Stomach (tissue), 9 donors: ENCODE measurements around the gene DRD4. TPM values are rescaled to one million over a fixed set of nuclear protein-coding genes. Genes with fewer than 3 reads are reported as not detected.

ENCODE experiments used
- DNase-seq, 2 donors: peaks; one replicate each; pipeline versions ENCODE4 v3.0.0 to v3.0.0-alpha.2; 2013 to 2019
- H3K27ac ChIP-seq, 5 donors: fragments of 200-600 bp in 4 of 5; sonication (generic) in 4 of 5; one replicate each; pipeline ENCODE4 v1.5.1; 2013 to 2019; ENCODE audit warnings: mild to moderate bottlenecking in 1 of 5, moderate library complexity in 1 of 5
- H3K27me3 ChIP-seq, 3 donors: fragments of 200-600 bp; sonication (generic); one replicate each; pipeline ENCODE4 v1.5.1; 2017 to 2019; ENCODE audit warnings: mixed run types in 1 of 3
- H3K36me3 ChIP-seq, 4 donors: fragments of 200-600 bp; sonication (generic); 1 replicate in 3 of 4; 2 replicates in 1 of 4; pipeline ENCODE4 v1.5.1; 2016 to 2019
- H3K4me1 ChIP-seq, 4 donors: fragments of 200-600 bp; sonication (generic); one replicate each; pipeline ENCODE4 v1.5.1; 2016 to 2019
- H3K4me3 ChIP-seq, 4 donors: fragments of 200-600 bp; sonication (generic) in 3 of 4; one replicate each; pipeline ENCODE4 v1.5.1; 2016 to 2019; ENCODE audit warnings: mild to moderate bottlenecking in 1 of 4
- H3K9me3 ChIP-seq, 4 donors: fragments of 200-600 bp; sonication (generic); one replicate each; pipeline ENCODE4 v1.5.1; 2016 to 2019
- EP300 ChIP-seq: sonication (generic); formaldehyde crosslinking; IDR thresholded peaks from one replicate; pipeline ENCODE4 v1.6.1; 2017; ENCODE audit warnings: antibody characterized with exemption
- POLR2A ChIP-seq, 4 donors: fragments of 450-650 bp; IDR thresholded peaks; one replicate each; pipeline ENCODE4 v1.6.1; 2016; ENCODE audit warnings: antibody characterized with exemption in 4 of 4, control low read depth in 2 of 4, mild to moderate bottlenecking in 1 of 4, moderate library complexity in 1 of 4
- POLR2AphosphoS5 ChIP-seq, 3 donors: sonication (generic); formaldehyde crosslinking; IDR thresholded peaks; one replicate each; pipeline ENCODE4 v1.6.1; 2016; ENCODE audit warnings: antibody characterized with exemption in 3 of 3
- WGBS, 5 donors: extraction: QIAGEN DNeasy Blood & Tissue Kit in 3 of 5; methylation state at CpG; one replicate each; pipeline versions ENCODE4 v1.1.5 to v1.1.7; 2013 to 2018; 5-methylcytosine and 5-hydroxymethylcytosine counted together
- intact Hi-C: fragments of 100-400 bp; cut with DNase I; formaldehyde crosslinking; loops from one replicate; pipeline ENCODE4 v1.15.1; 2023; ENCODE audit warnings: low total_unique reads
- polyA plus RNA-seq, 3 donors: library from polyadenylated mRNA; stranded (reverse); fragments of 200-250 nt; gene quantifications; one replicate each; pipeline ENCODE4 v1.2.3, GENCODE V29; 2013
- total RNA-seq, 5 donors: library from RNA; depleted of rRNA; stranded (reverse); fragments of >200 nt; gene quantifications; one replicate each; pipeline versions ENCODE4 v1.1.0 to v1.2.3, GENCODE V29; 2014 to 2016
- TF ChIP-seq, protein P1 (sequence below), 7 experiments: fragments of 450-650 bp in 4 of 7; fragments of 200-600 bp in 3 of 7; sonication (generic) in 3 of 7; IDR thresholded peaks; one replicate each; pipeline ENCODE4 v1.5.1; 2016 to 2019; ENCODE audit warnings: antibody characterized with exemption in 7 of 7, control low read depth in 2 of 7, mild to moderate bottlenecking in 1 of 7
- donor health status: healthy with polysubstance abuse.
- donor health status: Bipolar disorder and iron deficiency.
- donor health status: healthy.

Gene DRD4
- total and polyA plus RNA-seq, 8 donors = 0.19 to 1.7 (median 0.50) TPM; not detected in 5

- no peaks in the 10 kb centered on the region for H3K9me3 ChIP-seq
- H3K4me3 ChIP-seq = no peak overlapping the region
- TF ChIP-seq POLR2A (IDR thresholded peaks at IDR 0.05) (no peak), EP300 (no peak), POLR2AphosphoS5 (IDR thresholded peaks at IDR 0.05) (no peak)
- TF ChIP-seq, protein P1, sequence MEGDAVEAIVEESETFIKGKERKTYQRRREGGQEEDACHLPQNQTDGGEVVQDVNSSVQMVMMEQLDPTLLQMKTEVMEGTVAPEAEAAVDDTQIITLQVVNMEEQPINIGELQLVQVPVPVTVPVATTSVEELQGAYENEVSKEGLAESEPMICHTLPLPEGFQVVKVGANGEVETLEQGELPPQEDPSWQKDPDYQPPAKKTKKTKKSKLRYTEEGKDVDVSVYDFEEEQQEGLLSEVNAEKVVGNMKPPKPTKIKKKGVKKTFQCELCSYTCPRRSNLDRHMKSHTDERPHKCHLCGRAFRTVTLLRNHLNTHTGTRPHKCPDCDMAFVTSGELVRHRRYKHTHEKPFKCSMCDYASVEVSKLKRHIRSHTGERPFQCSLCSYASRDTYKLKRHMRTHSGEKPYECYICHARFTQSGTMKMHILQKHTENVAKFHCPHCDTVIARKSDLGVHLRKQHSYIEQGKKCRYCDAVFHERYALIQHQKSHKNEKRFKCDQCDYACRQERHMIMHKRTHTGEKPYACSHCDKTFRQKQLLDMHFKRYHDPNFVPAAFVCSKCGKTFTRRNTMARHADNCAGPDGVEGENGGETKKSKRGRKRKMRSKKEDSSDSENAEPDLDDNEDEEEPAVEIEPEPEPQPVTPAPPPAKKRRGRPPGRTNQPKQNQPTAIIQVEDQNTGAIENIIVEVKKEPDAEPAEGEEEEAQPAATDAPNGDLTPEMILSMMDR (IDR thresholded peaks at IDR 0.05) = no peak
- peaks cover 0 to 16% (median 1%) of the 10 kb centered on the region in 3 donors for H3K27me3 ChIP-seq
- intact Hi-C loops = no loop called here
- no peak for DNase-seq
- H3K27ac ChIP-seq = no peak overlapping the region
- H3K36me3 ChIP-seq = peaks cover 4 to 34% (median 18%) of the 10 kb centered on the region in 4 donors
- 80 to 96% (median 95%) methylated on average over 1 to 22 of the region's 22 CpGs for WGBS, 5 donors
- peaks cover 19 to 39% (median 25%) of the 10 kb centered on the region in 4 donors for H3K4me1 ChIP-seq
Observed at GRCh38 chr11:619628-620050, 17.4 kb upstream of the DRD4 start.

GRCh38 chr11:620201-620600, 16.9 kb upstream of the DRD4 start:
- Histone ChIP-seq H3K27ac (no peak overlapping the region), H3K4me3 (no peak overlapping the region), H3K4me1 (peaks cover 17 to 39% (median 25%) of the 10 kb centered on the region in 4 donors), H3K27me3 (peaks cover 0 to 22% (median 7%) of the 10 kb centered on the region in 3 donors), H3K36me3 (peaks cover 4 to 34% (median 16%) of the 10 kb centered on the region in 4 donors), H3K9me3 (no peaks in the 10 kb centered on the region)
- WGBS, 5 donors = 92 to 95% (median 94%) methylated on average over 7 to 13 of the region's 13 CpGs
- TF ChIP-seq EP300 (no peak), POLR2A (IDR thresholded peaks at IDR 0.05) (no peak), POLR2AphosphoS5 (IDR thresholded peaks at IDR 0.05) (no peak)
- TF ChIP-seq, protein P1 (IDR thresholded peaks at IDR 0.05) = no peak
- no peak for DNase-seq
- intact Hi-C loops = no loop called here

DNA sequence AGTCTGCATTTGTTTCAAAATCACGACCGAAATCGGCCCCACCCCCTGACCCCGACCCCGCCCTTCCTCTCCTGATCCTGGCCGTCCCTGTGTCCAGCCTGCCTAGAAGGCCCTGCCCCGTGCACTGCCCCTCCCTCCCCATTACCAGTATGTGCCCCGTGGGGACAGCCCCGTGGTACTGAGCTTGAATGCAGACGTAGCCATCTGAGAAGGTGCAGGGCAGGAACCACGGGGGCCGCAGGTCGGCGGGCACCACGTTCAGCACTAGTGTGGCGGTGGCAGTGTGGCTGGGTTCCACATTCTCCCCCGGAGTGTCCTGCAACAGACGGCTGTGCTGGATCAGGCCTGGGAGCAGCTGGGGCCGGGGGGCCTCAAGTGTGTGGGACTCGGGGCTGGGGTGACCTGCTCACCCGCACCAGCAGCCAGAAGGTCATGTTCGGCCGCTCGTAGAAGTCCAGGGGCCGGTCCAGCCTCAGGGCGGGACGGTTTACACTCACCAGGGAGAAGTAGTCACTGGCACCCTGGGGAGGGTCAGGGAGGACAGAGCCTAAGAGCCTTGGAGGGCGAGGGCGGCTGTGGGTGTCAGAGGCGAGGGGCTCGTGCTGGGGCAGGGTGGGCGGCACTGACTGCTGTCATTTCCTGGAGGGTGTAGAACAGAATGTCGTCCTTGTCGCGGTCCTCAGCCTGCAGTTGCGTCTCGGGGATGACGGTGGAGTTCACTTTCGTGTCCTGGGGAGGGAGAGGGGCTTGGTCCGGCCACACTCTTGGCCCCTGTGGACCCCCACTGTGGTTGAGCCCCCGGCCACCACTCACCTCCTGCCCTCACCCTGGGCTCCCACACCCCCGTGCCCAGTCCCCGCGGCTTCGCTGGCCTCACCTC, 15.9 kb upstream of the DRD4 start:
- intact Hi-C loops = no loop called here
- peaks cover 19 to 42% (median 27%) of the 10 kb centered on the region in 4 donors for H3K4me1 ChIP-seq
- H3K36me3 ChIP-seq = peaks cover 4 to 34% (median 16%) of the 10 kb centered on the region in 4 donors
- H3K27me3 ChIP-seq = peaks cover 0 to 31% (median 17%) of the 10 kb centered on the region in 3 donors
- 72 to 77% (median 74%) methylated on average over 39 to 45 of the region's 45 CpGs for WGBS, 5 donors
- DNase-seq = peak in 1 of 2 donors; percentile 8
- H3K4me3 ChIP-seq = no peak overlapping the region
- no peak for TF ChIP-seq EP300
- TF ChIP-seq, protein P1 (IDR thresholded peaks at IDR 0.05) = no peak
- no peak for TF ChIP-seq POLR2A (IDR thresholded peaks at IDR 0.05)
- TF ChIP-seq POLR2AphosphoS5 (IDR thresholded peaks at IDR 0.05) = no peak
- H3K27ac ChIP-seq = no peak overlapping the region
- H3K9me3 ChIP-seq = no peaks in the 10 kb centered on the region

- Histone ChIP-seq H3K36me3 (peaks cover 4 to 34% (median 16%) of the 10 kb centered on the region in 4 donors), H3K4me3 (no peak overlapping the region), H3K9me3 (no peaks in the 10 kb centered on the region), H3K27ac (no peak overlapping the region), H3K27me3 (peaks cover 0 to 38% (median 23%) of the 10 kb centered on the region in 3 donors), H3K4me1 (peaks cover 23 to 42% (median 29%) of the 10 kb centered on the region in 4 donors)
- 84 to 88% (median 87%) methylated on average over 27 of the region's 27 CpGs for WGBS, 5 donors
- no peak for TF ChIP-seq EP300
- no peak for TF ChIP-seq POLR2A (IDR thresholded peaks at IDR 0.05)
- TF ChIP-seq POLR2AphosphoS5 (IDR thresholded peaks at IDR 0.05) = no peak
- TF ChIP-seq, protein P1 (IDR thresholded peaks at IDR 0.05) = no peak
- intact Hi-C loops = no loop called here
- DNase-seq = no peak
Observed at GRCh38 chr11:621838-622237, 15.2 kb upstream of the DRD4 start.
